H1 (cell line): ENCODE results near the gene MAN1C1. TPM values are rescaled to one million over a fixed set of nuclear protein-coding genes. Genes with fewer than 3 reads are reported as not detected.

ENCODE experiments used
- CHD7 ChIP-seq: fragments of 300-600 bp; sonication (generic); IDR thresholded peaks from 2 replicates; pipeline ENCODE4 v1.7.1; 2012; ENCODE audit warnings: low read length, moderate library complexity, mild to moderate bottlenecking, inconsistent platforms; ENCODE audit not compliant: insufficient replicate concordance
- RBBP5 ChIP-seq: IDR thresholded peaks from 2 replicates; pipeline ENCODE4 v1.7.1; 2012; ENCODE audit warnings: low read depth, mild to moderate bottlenecking, inconsistent platforms, low read length, moderate library complexity, borderline replicate concordance
- USF2 ChIP-seq: IDR thresholded peaks from 2 replicates; pipeline ENCODE4 v1.6.1; 2011; ENCODE audit warnings: low read length, improper control_type of control experiment
- YY1 ChIP-seq: IDR thresholded peaks from 2 replicates; pipeline ENCODE4 v1.6.1; 2011; ENCODE audit warnings: low read depth, mild to moderate bottlenecking, low read length
- ZNF274 ChIP-seq: IDR thresholded peaks from 2 replicates; pipeline ENCODE4 v1.7.0; 2012; ENCODE audit warnings: low read length, borderline replicate concordance; ENCODE audit errors: extremely low read depth
- polyA plus RNA-seq, 7 experiments: library from polyadenylated mRNA; depleted of rRNA in 3 of 7; stranded (reverse) in 5 of 7; unstranded in 2 of 7; fragments of >200 nt in 5 of 7; fragments of 200-250 nt in 2 of 7; gene quantifications; 1 replicate in 5 of 7; 2 replicates in 1 of 7; 4 replicates in 1 of 7; pipeline versions ENCODE4 v1.2.1 to v1.2.3, GENCODE V29; 2011 to 2013; ENCODE audit warnings: missing spikeins in 2 of 7, mixed read lengths in 2 of 7
- total RNA-seq: library from RNA; stranded (reverse); fragmentation: NEBNext Ultra II Directional; extraction: Animal tissue kit (Norgen Biotek cat#: 25700); gene quantifications from 2 replicates; pipeline ENCODE4 v1.2.1, GENCODE V29; 2021

The MAN1C1 gene
- total and polyA plus RNA-seq, 2 of the 8 experiments (the other 6 are each of a cell fraction or from before 2014, with no cell fraction given), result 7.8 to 15.2 TPM

DNA sequence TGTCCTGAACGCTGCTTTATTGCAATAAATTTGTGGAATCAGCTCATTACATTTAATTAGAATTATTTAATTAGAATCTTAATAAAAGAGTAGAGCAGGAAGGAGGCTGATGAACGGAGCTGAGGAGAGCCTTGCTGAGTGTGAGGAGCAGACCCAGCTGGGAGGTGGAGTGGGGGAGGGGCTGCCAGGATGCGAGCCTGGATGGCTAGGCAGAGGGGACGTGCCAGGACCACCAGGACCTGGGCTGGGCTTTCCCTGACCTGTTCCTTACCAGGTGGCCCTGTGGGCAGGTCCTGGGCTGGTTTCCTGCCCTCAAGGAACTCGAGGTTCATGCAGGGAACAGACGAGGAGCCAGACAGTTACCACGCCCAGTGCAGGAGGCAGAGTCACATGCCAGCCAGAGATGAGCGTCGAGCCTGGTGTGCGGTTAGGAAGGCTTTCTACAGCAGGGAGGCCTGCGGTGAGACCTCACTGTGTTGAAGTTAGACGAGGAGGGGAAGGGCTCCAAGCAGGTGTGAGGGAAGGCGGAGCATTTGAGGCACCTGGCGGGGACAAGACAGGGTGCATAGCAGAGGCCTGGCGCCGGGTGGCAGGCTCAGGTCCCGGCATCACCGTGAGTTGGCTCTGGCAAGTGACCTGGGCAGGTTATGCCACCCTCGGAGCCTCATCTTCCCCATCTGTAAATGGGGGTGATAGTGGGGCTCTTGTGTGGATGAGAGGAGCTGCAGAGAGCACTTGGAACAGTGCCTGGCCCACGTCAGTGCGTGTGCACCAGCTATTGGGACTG, 39.3 kb upstream of the MAN1C1 start (continued):
- TF ChIP-seq CHD7, result no peak
- no peak for TF ChIP-seq USF2
- no peak for TF ChIP-seq RBBP5
- no peak for TF ChIP-seq ZNF274
- no peak for TF ChIP-seq YY1
